NCI-H526 (cell line): Measurements from ENCODE around the gene KIAA1328.
"Not testable (repeated sequence)": the region's sequence is repeated elsewhere in the genome, so short reads cannot be mapped to it uniquely, and the experiment has no call there.

Experiments
- DNase-seq, 2 experiments: peaks; one replicate each; lab custom pipeline; 2025; lab: John Stamatoyannopoulos, UW

Gene KIAA1328

GRCh38 chr18:36887864-36888263, 58.9 kb downstream of the KIAA1328 start:
- no peak for DNase-seq

DNA sequence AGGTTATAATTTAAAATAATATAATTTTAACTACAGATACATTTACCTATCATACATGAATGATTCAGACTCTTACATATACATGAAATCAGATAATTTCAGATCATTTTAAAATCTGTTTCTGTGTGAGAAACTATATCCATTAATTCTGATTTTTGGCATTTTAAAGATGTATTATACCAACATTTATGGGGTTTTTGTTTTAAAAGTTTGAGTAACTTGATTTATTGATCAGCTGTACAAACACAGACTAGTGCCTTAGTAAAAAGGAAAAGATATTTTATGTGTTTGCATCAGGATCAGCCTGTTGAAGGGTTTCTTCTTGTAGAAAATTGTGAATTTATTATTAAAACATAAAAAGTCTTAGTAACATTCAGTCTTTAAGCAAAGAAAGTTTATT, 59.9 kb downstream of the KIAA1328 start:
- no peak for DNase-seq

- DNase-seq, result no peak
Measured at GRCh38 chr18:36889321-36889720, 60.4 kb downstream of the KIAA1328 start.

GRCh38 chr18:36889742-36890141, 60.8 kb downstream of the KIAA1328 start:
- no peak for DNase-seq

DNA sequence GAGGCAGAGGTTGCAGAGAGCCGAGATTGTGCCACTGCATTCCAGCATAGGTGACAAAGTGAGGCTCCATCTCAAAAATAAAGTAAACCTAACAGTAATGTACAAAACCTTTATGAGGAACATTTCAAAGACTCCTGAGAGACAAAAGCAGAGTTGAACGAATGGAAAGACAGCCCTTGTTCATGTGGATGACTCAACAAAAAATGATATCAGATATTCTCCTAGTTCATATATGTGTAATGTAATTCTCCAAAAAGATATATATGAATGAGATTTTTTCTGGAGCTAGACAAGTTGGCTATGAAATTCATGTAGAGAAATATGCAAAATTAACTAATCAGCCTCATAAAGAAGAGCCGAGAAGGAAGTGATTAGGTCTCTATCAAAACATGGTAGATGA, 61.7 kb downstream of the KIAA1328 start:
- DNase-seq, result no peak

DNA sequence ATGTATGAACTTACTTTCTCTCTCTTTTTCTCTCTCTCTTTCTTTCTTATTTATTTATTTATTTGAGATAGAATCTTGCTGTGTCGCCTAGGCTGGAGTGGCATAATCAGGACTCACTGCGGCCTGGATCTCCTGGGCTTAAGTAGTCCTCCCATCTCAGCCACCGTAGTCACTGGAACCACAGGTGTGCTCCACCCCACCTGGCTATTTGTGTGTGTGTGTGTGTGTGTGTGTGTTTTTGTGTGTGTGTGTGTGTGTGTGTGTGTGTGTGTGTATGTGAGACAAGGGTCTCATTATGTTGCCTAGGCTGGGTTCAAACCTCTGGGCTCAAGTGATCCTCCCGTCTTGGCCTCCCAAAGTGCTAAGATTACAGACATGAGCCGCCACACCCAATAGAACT, 64.3 kb downstream of the KIAA1328 start:
- no peak for DNase-seq

DNA sequence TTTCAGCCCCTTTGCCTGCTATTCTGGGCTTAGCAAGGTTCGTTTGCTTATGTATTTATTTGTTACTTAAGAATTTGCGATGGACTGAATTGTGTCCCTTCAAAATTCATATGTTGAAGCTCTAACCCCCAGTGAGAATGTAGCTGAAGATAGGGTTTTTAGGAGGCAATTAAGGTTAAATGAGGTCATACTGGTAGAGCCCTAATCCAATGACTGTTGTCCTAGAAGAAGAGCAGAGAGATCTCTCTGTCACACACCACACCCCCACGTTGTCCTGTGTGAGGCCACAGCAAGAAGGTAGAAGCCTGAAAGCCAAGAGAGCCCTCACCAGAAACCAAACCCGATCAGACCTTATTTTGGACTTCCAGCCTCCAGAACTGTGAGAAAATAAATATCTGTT, 66.7 kb downstream of the KIAA1328 start:
- DNase-seq, result no peak

DNA sequence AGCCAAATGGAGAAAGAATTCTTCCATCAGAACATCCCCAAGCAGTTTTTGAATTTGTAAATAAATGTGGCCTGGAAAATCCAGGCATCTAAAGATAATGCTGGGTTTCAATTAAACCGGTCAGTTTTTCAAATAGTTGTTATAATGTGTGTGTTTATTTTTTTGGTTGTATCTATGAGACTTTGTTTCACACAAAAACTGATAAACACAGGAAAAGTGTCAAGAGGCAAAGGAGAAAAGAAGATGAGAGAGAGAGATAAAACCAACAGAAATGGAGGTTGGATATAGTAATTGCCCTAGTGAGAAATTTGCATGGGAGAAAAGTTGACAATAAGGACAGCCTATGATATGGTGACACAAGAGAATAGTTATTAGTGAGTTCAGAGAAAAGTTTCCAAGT, 68.3 kb downstream of the KIAA1328 start:
- no peak for DNase-seq

- peak in 1 of 2 experiments; percentile 44 for DNase-seq
Measured at GRCh38 chr18:36899289-36899688, 70.4 kb downstream of the KIAA1328 start.

GRCh38 chr18:36900466-36900865, 71.5 kb downstream of the KIAA1328 start:
- DNase-seq, result peak; percentile 67 to 71

- peak in 1 of 2 experiments; percentile 3 for DNase-seq
Measured at GRCh38 chr18:36901277-36901701, 72.4 kb downstream of the KIAA1328 start.

DNA sequence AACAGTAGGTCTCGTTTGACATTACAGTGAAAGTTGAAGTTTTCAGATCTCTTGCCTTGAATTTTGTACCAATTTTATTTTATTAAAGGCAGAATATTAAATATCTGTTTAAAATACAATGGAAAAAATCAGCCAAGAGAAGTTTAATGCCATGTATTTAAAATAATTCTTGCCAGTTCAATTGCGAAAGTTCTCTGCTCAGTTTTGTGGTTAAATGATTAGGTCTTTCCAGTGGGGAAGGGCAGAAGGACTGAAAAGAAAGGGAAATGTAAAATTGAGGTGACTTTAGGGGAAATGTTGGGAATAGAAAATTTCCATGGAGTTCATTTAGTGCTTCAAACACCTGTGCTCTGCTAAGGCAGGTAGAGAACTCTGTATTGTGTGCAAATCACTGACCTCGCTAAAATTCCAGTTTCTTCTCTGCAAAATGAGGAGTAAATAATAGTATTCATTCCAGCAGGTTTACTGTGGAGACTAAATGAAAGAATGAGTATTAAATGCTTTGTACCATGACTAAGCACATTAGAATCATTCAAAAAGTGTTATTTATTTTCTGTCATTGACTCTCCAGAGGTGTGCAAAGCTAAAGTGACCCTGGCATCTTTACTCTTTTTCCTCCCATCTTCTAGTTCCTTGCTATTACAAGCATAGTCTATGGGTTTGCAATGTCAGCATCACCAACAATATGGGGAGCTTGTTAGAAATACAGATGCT, 74.4 kb downstream of the KIAA1328 start:
- DNase-seq, result no peak

DNA sequence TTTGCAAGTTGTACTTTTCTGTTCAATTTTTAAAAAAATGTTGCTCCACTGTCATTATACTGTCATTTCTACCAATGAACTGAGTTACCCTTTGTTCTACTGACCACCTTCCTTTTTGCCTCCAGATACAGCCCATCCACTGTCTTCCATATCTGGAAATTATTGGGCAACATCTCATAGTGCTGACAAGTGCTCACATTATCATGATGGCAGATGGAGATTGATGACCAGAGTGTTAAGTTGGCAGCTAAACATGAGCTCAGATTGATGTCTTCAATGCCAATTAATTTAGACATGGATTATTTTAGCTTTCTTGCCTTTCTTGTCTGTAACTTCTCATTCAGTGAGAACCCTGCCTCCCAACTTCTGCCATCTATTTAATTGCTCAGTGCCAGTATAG, 76.6 kb downstream of the KIAA1328 start:
- DNase-seq, result no peak

GRCh38 chr18:36909282-36909681, 80.4 kb downstream of the KIAA1328 start:
- DNase-seq, result not testable (repeated sequence)

- DNase-seq, result no peak
Measured at GRCh38 chr18:36912887-36913286, 84.0 kb downstream of the KIAA1328 start.

GRCh38 chr18:36917907-36918306, 89.0 kb downstream of the KIAA1328 start:
- no peak for DNase-seq

DNA sequence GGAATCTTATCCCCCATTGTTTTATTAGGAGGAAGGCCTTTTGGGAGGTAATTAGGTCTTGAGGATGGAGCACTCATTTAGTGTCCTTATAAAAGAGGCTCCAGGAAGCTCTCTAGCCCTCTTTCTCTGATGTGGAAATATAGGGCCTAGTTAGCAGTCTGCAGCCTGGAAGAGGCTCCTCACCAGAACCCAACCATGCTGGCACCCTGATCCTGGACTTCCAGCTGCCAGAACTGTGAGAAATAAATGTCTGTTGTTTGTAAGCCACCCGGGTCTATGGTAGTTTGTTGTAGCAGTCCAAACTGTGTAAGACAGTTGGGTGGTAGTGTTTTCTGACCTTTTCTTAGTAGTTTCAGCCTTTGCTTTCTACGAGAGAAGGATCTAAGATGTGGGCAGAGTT, 100.7 kb downstream of the KIAA1328 start:
- DNase-seq, result no peak

GRCh38 chr18:36931106-36931505, 102.2 kb downstream of the KIAA1328 start:
- DNase-seq, result no peak

- DNase-seq, result no peak
Measured at GRCh38 chr18:36933552-36933951, 104.6 kb downstream of the KIAA1328 start.

DNA sequence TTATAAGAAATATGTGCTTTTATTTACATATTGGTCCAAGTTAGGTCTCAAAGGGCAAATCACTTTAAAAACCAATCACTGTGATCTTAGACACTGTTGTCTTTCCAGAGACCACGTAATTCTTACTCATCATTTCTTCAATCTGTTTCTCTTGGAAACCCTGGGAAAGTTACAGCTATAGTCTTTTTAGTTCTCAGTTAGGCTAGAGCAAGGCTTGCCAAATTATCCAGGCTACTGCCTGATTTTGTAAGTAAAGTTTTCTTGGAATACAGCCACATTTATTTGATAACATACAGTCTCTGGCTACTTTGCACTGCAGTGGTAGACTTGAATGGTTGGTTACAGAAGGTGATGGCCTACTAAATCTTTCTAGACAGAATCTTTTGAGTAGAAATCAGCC, 106.0 kb downstream of the KIAA1328 start:
- DNase-seq, result no peak

- DNase-seq, result peak in 1 of 2 experiments; percentile 47
Measured at GRCh38 chr18:36942264-36942663, 113.3 kb downstream of the KIAA1328 start.

GRCh38 chr18:36947820-36948348, 119.0 kb downstream of the KIAA1328 start:
- DNase-seq, result no peak

DNA sequence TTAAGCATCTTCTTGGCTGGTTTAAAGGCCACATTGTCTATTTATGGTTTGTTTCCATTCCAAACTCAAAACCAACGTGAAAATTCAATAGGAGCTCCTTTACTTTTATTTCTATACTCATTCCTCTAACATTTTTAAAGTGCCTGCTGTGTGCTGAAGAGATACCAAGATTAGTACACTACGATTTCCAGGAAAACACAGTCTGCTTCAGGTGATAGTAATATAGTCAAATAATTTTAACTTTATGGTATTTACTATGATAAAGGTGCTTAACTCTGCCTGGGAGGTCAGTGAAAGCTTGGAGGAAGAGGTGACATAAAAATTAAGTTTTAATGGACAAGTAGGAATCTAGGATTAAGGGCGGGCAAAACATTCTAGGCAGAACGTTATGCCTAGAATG, 121.4 kb downstream of the KIAA1328 start:
- no peak for DNase-seq

DNA sequence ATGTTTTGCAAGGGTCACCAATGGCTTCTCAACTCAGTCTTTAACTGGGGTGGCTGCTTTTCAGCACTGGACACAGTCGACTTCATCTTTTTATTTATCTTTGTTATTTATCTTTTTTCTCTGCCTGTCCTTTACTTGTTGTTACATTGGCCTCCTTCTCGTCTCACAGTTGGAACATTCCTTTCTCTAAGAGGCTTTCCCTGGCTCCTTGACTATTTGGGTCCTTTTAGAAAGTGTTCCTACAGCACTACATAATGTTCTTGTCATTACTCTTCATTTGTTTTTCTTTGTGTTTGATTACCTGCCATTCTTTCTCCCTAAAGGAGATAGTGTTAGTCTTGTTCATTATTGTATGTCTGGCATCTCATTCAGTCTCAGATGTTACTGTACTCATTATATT, 122.0 kb downstream of the KIAA1328 start:
- DNase-seq, result no peak
